CD4-positive, alpha-beta T cell treated with Interferon alpha-2 for 1 hour (primary cell): Measurements from ENCODE around the gene ETV5.

ENCODE experiments used
- DNase-seq, 2 donors: peaks; one replicate each; pipeline ENCODE4 v3.0.0-alpha.2; 2020 to 2022

The ETV5 gene

DNA sequence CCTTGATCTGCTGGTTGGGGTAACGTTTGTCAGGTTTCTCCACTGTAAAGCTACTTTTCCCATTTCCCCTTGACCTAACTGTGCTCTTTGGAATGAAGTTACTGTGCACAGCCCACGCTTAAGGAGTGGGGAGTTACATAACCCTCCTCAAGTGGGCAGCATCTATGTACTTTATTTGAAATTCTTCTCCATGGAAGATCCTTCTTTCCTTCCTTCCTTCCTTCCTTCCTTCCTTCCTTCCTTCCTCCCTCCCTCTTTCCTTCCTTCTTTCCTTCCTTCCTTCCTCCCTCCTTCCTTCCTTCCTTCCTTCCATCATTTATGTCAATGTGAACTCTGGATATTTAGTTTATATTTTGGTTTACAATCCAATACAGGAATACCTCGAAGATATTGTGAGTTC, 94.0 kb downstream of the ETV5 start:
- DNase-seq, result no peak

- no peak for DNase-seq
These were observed 95.6 kb downstream of the ETV5 start for GRCh38 chr3:186013312-186013711.

DNA sequence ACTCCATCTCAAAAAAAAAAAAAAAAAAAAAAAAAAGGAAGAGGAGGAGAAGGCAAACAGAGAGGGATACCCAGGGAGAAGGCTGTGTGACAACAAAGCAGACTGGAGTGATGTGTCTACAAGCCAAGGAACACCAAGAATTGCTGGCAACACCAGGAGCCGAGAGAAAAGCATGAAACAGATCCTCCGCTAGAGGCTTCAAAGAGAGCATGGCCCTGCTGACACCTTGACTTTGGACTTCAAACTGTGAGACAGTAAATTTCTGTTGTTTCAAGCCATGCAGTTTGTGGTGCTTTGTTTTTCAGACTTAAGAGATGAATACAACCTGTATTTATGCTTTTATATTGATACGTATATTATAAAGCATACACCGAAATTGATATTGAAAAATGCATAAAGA, 96.8 kb downstream of the ETV5 start:
- DNase-seq, result no peak

- DNase-seq, result no peak
These were observed 104.2 kb downstream of the ETV5 start for GRCh38 chr3:186004671-186005070.

- DNase-seq, result no peak
These were observed 104.7 kb downstream of the ETV5 start for GRCh38 chr3:186004209-186004608.

- DNase-seq, result no peak
These were observed 105.3 kb downstream of the ETV5 start for GRCh38 chr3:186003610-186004009.

GRCh38 chr3:186002884-186003472, 105.9 kb downstream of the ETV5 start:
- DNase-seq, result peak in 1 of 2 donors; percentile 9

DNA sequence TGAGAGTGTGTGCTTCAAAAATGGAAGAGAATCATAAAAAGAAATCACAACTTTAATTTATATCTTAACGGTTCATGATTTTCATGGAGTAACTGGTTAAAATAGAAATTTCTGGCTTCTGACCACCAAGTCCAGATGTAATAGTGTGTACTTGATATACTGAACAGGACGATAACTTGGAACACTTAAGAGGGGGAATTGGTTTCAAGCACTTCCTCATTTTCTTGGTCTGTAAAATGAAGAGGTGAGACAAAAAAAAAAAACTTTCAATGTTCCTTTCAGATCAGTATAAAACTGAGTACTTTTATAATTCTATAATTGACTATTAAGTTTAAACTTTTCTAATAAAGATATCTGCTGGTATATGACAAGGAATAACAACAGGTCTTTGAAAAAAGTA, 107.0 kb downstream of the ETV5 start:
- DNase-seq, result no peak

DNA sequence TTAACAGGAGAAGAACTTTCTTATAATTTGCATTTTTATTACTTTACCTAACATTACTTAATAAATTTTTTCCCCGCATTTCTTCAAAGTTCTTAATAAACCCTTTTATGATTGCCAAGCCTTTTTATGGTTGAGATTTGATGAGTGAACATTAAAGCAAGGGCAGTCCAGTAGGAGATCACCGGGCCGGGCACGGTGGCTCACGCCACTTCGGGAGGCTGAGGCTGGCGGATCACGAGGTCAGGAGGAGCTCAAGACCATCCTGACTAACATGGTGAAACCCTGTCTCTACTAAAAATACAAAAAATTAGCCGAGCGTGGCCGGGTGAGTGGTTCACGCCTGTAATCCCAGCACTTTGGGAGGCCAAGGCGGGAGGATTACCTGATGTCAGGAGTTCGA, 109.7 kb downstream of the ETV5 start:
- no peak for DNase-seq

- no peak for DNase-seq
These were observed 110.8 kb downstream of the ETV5 start for GRCh38 chr3:185998136-185998535.

- DNase-seq, result no peak
These were observed 111.8 kb downstream of the ETV5 start for GRCh38 chr3:185997130-185997529.
